SK-N-SH treated with all-trans-retinoic acid at 6 μM for 48 hours (cell line): ENCODE results near the gene ITPR2.
"Not testable (repeated sequence)": the region's sequence is repeated elsewhere in the genome, so short reads cannot be mapped to it uniquely, and the experiment has no call there.

ENCODE experiments used
- BACH2 ChIP-seq: fragments of 250-450 bp; sonication (Bioruptor Pico); IDR thresholded peaks from 2 replicates; pipeline ENCODE4 v1.9.0; 2021; ENCODE audit warnings: mild to moderate bottlenecking, borderline replicate concordance
- GLIS3 ChIP-seq: fragments of 250-450 bp; sonication (Bioruptor Pico); IDR thresholded peaks from 2 replicates; pipeline ENCODE4 v1.5.0; 2020; ENCODE audit warnings: mild to moderate bottlenecking, moderate library complexity
- RARB ChIP-seq: fragments of 250-450 bp; sonication (Bioruptor Pico); IDR thresholded peaks from 2 replicates; pipeline ENCODE4 v1.8.0; 2021; ENCODE audit warnings: mild to moderate bottlenecking, moderate library complexity
- ZFP3 ChIP-seq: fragments of 250-450 bp; sonication (Bioruptor Pico); IDR thresholded peaks from 2 replicates; pipeline ENCODE4 v1.5.0; 2020; ENCODE audit warnings: mild to moderate bottlenecking, moderate library complexity
- TF ChIP-seq, protein P1 (sequence below): fragments of 250-450 bp; sonication (Bioruptor Pico); IDR thresholded peaks from 2 replicates; pipeline ENCODE4 v1.5.1; 2020; ENCODE audit warnings: low read depth, mild to moderate bottlenecking, moderate library complexity
- TF ChIP-seq, protein P2 (sequence below): fragments of 250-450 bp; sonication (Bioruptor Pico); IDR thresholded peaks from 2 replicates; pipeline ENCODE4 v1.8.0; 2020; ENCODE audit warnings: mild to moderate bottlenecking, moderate library complexity, borderline replicate concordance

DNA sequence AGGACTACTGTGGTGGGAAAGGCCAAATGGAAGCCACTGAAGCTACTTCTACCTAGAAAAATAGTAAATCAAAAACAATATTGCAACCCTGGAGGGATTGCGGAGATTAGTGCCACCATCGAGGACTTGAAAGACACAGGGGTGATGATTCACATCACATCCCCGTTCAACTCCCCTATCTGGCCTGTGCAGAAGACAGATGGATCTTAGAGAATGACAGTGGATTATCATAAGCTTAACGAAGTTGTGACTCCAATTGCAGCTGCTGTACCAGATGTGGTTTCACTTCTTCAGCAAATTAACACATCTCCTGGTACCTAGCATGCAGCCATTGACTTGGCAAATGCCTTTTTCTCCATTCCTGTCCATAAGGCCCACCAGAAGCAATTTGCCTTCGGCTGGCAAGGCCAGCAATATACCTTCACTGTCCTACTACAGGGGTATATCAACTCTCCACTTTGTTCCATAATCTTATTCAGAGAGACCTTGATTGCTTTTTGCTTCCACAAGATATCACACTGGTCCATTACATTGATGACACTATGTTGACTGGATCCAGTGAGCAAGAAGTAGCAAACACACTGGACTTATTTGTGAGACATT, 54.7 kb downstream of the ITPR2 start:
- not testable (repeated sequence) for TF ChIP-seq BACH2 (CRISPR knock-in tag); GLIS3 (CRISPR knock-in tag); ZFP3 (CRISPR knock-in tag); RARB
- TF ChIP-seq, protein P1, sequence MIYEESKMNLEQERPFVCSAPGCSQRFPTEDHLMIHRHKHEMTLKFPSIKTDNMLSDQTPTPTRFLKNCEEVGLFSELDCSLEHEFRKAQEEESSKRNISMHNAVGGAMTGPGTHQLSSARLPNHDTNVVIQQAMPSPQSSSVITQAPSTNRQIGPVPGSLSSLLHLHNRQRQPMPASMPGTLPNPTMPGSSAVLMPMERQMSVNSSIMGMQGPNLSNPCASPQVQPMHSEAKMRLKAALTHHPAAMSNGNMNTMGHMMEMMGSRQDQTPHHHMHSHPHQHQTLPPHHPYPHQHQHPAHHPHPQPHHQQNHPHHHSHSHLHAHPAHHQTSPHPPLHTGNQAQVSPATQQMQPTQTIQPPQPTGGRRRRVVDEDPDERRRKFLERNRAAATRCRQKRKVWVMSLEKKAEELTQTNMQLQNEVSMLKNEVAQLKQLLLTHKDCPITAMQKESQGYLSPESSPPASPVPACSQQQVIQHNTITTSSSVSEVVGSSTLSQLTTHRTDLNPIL (CRISPR knock-in tag), result not testable (repeated sequence)
- TF ChIP-seq, protein P2, sequence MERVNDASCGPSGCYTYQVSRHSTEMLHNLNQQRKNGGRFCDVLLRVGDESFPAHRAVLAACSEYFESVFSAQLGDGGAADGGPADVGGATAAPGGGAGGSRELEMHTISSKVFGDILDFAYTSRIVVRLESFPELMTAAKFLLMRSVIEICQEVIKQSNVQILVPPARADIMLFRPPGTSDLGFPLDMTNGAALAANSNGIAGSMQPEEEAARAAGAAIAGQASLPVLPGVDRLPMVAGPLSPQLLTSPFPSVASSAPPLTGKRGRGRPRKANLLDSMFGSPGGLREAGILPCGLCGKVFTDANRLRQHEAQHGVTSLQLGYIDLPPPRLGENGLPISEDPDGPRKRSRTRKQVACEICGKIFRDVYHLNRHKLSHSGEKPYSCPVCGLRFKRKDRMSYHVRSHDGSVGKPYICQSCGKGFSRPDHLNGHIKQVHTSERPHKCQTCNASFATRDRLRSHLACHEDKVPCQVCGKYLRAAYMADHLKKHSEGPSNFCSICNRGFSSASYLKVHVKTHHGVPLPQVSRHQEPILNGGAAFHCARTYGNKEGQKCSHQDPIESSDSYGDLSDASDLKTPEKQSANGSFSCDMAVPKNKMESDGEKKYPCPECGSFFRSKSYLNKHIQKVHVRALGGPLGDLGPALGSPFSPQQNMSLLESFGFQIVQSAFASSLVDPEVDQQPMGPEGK (CRISPR knock-in tag), result not testable (repeated sequence)
